ENCODE data around the gene VAMP3.

VAMP3 gene

GRCh38 chr1:7781501-7781900, 10.4 kb downstream of the VAMP3 start:
- TF ChIP-seq GATA2 (IDR thresholded peaks at IDR 0.05; ENCODE audit: low read depth, low read length) = no peak

DNA sequence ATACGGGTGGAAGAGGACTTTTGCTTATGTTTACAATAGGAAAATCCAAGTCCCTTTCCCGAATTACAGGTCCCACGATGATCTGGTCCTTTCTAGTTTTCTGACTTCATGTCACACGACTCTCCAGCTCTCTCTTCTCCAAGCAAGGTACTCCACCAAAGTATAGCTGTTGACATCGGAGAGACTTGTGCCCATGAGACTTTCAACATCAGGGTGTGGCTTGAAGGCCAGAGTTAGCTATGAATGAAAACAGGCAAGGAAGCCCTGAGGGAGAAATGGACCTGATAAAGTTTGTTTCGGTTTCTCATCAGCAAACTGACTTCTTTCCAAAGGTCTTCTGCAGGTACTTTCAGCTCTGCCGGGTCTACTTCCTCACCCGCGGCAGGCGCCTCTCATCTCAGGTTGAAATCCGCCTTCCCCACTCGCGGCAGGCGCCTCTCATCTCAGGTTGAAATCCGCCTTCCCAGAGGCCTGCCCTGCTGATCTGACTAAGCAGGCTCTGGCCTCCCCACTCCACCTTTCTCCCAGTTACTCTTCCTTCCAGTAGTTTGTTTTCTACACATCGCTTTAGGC, 10.9 kb downstream of the VAMP3 start:
- no peak for TF ChIP-seq GATA3 (IDR thresholded peaks at IDR 0.05; ENCODE audit: low read depth, low read length)
- TF ChIP-seq GATA2 (IDR thresholded peaks at IDR 0.05; ENCODE audit: low read depth, low read length) = no peak

DNA sequence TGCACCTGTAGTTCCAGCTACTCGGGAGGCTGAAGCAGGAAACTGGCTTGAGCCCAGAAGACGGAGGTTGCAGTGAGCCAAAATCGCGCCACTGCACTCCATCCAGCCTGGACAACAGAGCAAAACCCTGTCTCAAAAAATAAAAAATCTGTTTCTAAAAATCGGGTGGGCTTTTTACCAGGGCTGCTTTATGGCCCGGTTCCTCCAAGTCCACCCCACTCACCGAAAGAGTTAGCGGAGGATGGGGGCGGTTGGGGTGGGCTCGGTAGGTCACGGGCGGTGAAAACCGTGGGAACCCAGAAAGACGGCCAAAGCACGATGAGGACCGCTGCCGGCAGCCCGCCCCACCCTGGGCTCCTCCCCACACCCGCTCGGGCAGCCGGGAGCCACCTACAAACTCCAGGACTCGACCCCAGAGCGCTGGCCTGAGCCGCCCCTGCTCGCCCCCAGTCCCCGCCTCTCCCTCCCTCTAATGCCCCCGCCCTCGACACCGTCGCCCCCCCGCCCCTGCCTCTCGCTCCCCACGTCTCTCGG, 12.1 kb downstream of the VAMP3 start:
- TF ChIP-seq GATA3 (IDR thresholded peaks at IDR 0.05; ENCODE audit: low read depth, low read length) (no peak), GATA2 (IDR thresholded peaks at IDR 0.05; ENCODE audit: low read depth, low read length) (no peak)

DNA sequence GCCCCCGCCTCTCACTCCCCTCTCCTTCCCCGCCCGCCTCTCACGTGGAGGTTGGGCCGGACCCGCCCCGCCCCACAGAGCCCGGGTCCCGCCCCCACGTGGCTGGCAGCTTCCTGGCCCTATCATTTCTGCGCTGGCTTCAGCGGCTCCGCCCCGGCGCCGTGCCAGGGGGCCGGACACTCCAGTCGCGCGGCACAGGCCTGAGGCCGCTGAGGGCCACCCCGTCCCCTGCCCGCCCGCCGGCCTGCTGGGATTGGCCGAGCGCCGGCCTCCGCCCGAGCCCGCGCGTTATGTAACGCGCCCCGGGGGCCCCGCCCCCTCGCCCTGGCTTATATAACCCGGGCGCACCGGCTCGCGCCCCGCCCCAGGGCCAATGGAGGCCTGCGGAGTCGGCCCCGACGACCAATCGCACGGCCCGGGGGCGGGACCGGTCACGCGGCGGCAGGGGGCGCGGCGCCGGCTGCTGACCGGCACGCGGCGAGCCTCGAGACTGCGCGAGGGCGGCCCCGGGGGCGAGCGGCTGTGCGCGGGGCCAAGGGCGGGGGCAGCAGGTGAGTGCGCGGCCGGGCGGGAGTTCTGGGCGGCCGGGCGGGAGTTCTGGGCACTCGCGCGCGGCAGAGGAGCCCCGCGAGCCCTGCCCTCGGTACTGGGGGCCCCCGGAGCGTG, 12.9 kb downstream of the VAMP3 start, which contains the start of gene PER3:
Gene PER3, plus strand, starts transcription at position 466 of the 666 bp plus-strand sequence. CDS start 587 bp downstream, outside the sequence.
- no peak for TF ChIP-seq GATA2 (IDR thresholded peaks at IDR 0.05; ENCODE audit: low read depth, low read length)
- no peak for TF ChIP-seq GATA3 (IDR thresholded peaks at IDR 0.05; ENCODE audit: low read depth, low read length)

DNA sequence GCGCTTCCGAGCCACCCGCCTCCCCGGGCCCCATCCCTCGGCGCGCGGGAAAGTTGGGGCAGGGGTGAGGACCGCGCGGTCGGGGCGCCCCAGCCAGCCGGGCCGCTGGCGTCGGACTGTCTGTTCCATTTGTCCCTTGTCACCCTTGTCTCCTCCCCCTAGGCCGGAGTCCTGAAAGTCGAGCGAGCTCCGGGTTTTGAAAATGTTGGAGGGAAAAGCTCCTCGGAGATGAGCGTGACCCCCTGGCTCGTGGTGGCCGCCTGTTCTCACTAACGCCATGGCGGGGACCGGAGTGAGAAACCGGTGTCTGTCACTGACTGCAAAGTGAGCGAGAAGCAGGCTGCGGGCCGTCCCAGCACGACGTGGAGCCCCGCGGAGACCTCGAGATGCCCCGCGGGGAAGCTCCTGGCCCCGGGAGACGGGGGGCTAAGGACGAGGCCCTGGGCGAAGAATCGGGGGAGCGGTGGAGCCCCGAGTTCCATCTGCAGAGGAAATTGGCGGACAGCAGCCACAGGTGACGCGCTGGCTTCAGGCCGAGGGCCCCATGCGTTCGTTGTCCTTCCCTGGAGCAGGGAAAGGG, 13.5 kb downstream of the VAMP3 start:
- TF ChIP-seq GATA3 (IDR thresholded peaks at IDR 0.05; ENCODE audit: low read depth, low read length) (no peak), GATA2 (IDR thresholded peaks at IDR 0.05; ENCODE audit: low read depth, low read length) (no peak)

DNA sequence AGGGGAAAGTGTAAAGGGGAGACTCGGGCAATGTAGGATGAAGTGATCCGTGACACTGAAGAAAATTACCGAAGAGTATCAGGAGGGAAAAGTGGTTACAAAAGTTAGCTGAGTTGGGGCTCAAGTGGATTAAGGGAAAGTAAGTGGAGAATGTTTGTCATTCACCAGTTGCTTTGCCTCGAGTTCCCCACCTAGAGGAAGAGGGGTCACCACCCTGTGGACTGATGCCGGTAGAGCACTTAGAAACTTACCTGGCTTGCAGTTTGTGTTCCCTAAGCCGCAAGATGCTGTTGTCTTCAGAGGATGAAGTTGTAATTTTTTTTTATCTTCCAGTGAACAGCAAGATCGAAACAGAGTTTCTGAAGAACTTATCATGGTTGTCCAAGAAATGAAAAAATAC, 14.0 kb downstream of the VAMP3 start:
- no peak for TF ChIP-seq GATA3 (IDR thresholded peaks at IDR 0.05; ENCODE audit: low read depth, low read length)
- TF ChIP-seq GATA2 (IDR thresholded peaks at IDR 0.05; ENCODE audit: low read depth, low read length) = no peak

- TF ChIP-seq GATA3 (IDR thresholded peaks at IDR 0.05; ENCODE audit: low read depth, low read length) (no peak), GATA2 (IDR thresholded peaks at IDR 0.05; ENCODE audit: low read depth, low read length) (no peak)
Observed at GRCh38 chr1:7786795-7787194, 15.7 kb downstream of the VAMP3 start.

GRCh38 chr1:7789828-7790227, 18.7 kb downstream of the VAMP3 start:
- TF ChIP-seq GATA3 (IDR thresholded peaks at IDR 0.05; ENCODE audit: low read depth, low read length) = no peak
- no peak for TF ChIP-seq GATA2 (IDR thresholded peaks at IDR 0.05; ENCODE audit: low read depth, low read length)

GRCh38 chr1:7795406-7795805, 24.3 kb downstream of the VAMP3 start:
- TF ChIP-seq GATA3 (IDR thresholded peaks at IDR 0.05; ENCODE audit: low read depth, low read length) (no peak), GATA2 (IDR thresholded peaks at IDR 0.05; ENCODE audit: low read depth, low read length) (no peak)

- no peak for TF ChIP-seq GATA3 (IDR thresholded peaks at IDR 0.05; ENCODE audit: low read depth, low read length)
- TF ChIP-seq GATA2 (IDR thresholded peaks at IDR 0.05; ENCODE audit: low read depth, low read length) = no peak
Observed at GRCh38 chr1:7805460-7805859, 34.4 kb downstream of the VAMP3 start.

DNA sequence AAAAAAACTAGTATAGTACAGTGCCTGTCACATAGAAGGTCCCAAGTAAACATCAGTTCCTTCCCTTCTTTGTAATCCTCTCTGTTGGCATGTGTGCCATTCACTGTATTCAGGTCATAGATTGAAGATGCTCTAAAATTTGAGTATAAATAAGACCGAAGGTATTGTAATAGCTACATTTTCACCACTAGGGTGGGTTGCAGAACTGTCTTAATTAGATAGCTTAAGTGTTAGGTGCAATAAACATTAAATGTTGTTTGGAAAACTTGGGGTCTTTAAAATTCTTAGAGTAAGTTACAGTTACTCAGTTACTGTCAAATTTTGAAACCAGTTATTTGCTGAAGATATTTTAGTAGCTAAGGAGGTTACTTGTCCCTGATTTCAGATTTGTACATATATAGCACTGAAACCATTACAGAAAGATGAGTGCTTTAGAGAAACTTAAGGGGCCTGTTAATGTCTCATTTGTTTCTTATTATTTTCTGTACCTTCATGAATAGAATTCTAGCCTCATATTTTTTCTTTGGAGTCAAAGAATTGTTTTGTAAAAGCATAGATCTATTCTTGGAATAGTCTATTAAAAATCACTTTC, 37.3 kb downstream of the VAMP3 start:
- TF ChIP-seq GATA3 (IDR thresholded peaks at IDR 0.05; ENCODE audit: low read depth, low read length) (no peak), GATA2 (IDR thresholded peaks at IDR 0.05; ENCODE audit: low read depth, low read length) (no peak)

- TF ChIP-seq GATA3 (IDR thresholded peaks at IDR 0.05; ENCODE audit: low read depth, low read length) (no peak), GATA2 (IDR thresholded peaks at IDR 0.05; ENCODE audit: low read depth, low read length) (no peak)
Observed at GRCh38 chr1:7809742-7810141, 38.6 kb downstream of the VAMP3 start.

GRCh38 chr1:7810395-7810794, 39.3 kb downstream of the VAMP3 start:
- TF ChIP-seq GATA2 (IDR thresholded peaks at IDR 0.05; ENCODE audit: low read depth, low read length) = no peak
- no peak for TF ChIP-seq GATA3 (IDR thresholded peaks at IDR 0.05; ENCODE audit: low read depth, low read length)

DNA sequence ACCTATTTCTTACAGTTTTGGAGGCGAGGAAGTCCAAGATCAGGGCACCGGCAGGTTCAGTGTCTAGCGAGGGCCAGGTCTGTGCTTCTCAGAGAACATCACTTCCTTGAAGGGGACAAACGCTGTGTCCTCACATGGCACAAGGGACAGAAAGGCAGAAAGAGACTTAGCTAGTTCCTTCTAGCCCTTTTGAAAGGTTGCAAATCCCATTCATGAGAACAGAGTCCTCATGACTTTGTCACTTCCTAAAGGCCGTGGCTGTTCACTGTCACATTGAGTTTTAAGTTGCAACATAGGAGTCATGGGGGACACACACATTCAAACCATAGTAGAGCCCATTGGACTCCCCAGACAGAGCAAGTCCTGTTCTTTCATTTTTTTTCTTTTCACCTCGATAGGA, 40.4 kb downstream of the VAMP3 start:
- no peak for TF ChIP-seq GATA3 (IDR thresholded peaks at IDR 0.05; ENCODE audit: low read depth, low read length)
- TF ChIP-seq GATA2 (IDR thresholded peaks at IDR 0.05; ENCODE audit: low read depth, low read length) = no peak

Data from SH-SY5Y (cell line).